ENCODE measurements around the gene SNTB2.
"Not testable (repeated sequence)": the region's sequence is repeated elsewhere in the genome, so short reads cannot be mapped to it uniquely, and the experiment has no call there.

SNTB2 gene

GRCh38 chr16:69286941-69287713 lies 100.2 kb downstream of the SNTB2 start:
- Histone ChIP-seq H3K9me3 (ENCODE audit: low read length) (no peaks in the 10 kb centered on the region), H3K27me3 (ENCODE audit: insufficient read depth, low read length) (no peaks in the 10 kb centered on the region), H3K4me1 (ENCODE audit: insufficient read depth, low read length) (no peaks in the 10 kb centered on the region), H2AFZ (ENCODE audit: low read depth, low read length) (no peak overlapping the region), H3K36me3 (ENCODE audit: insufficient read depth, low read length) (peaks cover 24% of the 10 kb centered on the region), H3K4me3 (ENCODE audit: low read length) (no peak overlapping the region)

- not testable (repeated sequence) for H3K9me3 ChIP-seq (ENCODE audit: low read length); H2AFZ ChIP-seq (ENCODE audit: low read depth, low read length); H3K4me1 ChIP-seq (ENCODE audit: insufficient read depth, low read length); H3K27me3 ChIP-seq (ENCODE audit: insufficient read depth, low read length); H3K4me3 ChIP-seq (ENCODE audit: low read length); H3K36me3 ChIP-seq (ENCODE audit: insufficient read depth, low read length)
Observed at GRCh38 chr16:69291657-69292056, 104.7 kb downstream of the SNTB2 start.

GRCh38 chr16:69293401-69293800 lies 106.4 kb downstream of the SNTB2 start:
- Histone ChIP-seq H3K4me1 (ENCODE audit: insufficient read depth, low read length) (no peaks in the 10 kb centered on the region), H2AFZ (ENCODE audit: low read depth, low read length) (no peak overlapping the region), H3K27me3 (ENCODE audit: insufficient read depth, low read length) (no peaks in the 10 kb centered on the region), H3K9me3 (ENCODE audit: low read length) (no peaks in the 10 kb centered on the region), H3K4me3 (ENCODE audit: low read length) (no peak overlapping the region), H3K36me3 (ENCODE audit: insufficient read depth, low read length) (peaks cover 4% of the 10 kb centered on the region)

GRCh38 chr16:69294051-69294450 lies 107.1 kb downstream of the SNTB2 start:
- Histone ChIP-seq H3K9me3 (ENCODE audit: low read length) (no peaks in the 10 kb centered on the region), H3K4me3 (ENCODE audit: low read length) (no peak overlapping the region), H3K27me3 (ENCODE audit: insufficient read depth, low read length) (no peaks in the 10 kb centered on the region), H3K4me1 (ENCODE audit: insufficient read depth, low read length) (no peaks in the 10 kb centered on the region), H3K36me3 (ENCODE audit: insufficient read depth, low read length) (peaks cover 4% of the 10 kb centered on the region), H2AFZ (ENCODE audit: low read depth, low read length) (no peak overlapping the region)

GRCh38 chr16:69296771-69297170 lies 109.8 kb downstream of the SNTB2 start:
- H3K36me3 ChIP-seq (ENCODE audit: insufficient read depth, low read length), result peaks cover 24% of the 10 kb centered on the region
- H3K27me3 ChIP-seq (ENCODE audit: insufficient read depth, low read length); H3K4me1 ChIP-seq (ENCODE audit: insufficient read depth, low read length); H2AFZ ChIP-seq (ENCODE audit: low read depth, low read length); H3K9me3 ChIP-seq (ENCODE audit: low read length); H3K4me3 ChIP-seq (ENCODE audit: low read length): not testable (repeated sequence)

- Histone ChIP-seq H3K36me3 (ENCODE audit: insufficient read depth, low read length) (peaks cover 32% of the 10 kb centered on the region), H3K27me3 (ENCODE audit: insufficient read depth, low read length) (no peaks in the 10 kb centered on the region), H3K4me3 (ENCODE audit: low read length) (no peak overlapping the region), H3K9me3 (ENCODE audit: low read length) (no peaks in the 10 kb centered on the region), H3K4me1 (ENCODE audit: insufficient read depth, low read length) (no peaks in the 10 kb centered on the region), H2AFZ (ENCODE audit: low read depth, low read length) (no peak overlapping the region)
Observed at GRCh38 chr16:69298261-69298660, 111.3 kb downstream of the SNTB2 start.

- H3K27me3 ChIP-seq (ENCODE audit: insufficient read depth, low read length), result no peaks in the 10 kb centered on the region
- no peaks in the 10 kb centered on the region for H3K9me3 ChIP-seq (ENCODE audit: low read length)
- peaks cover 36% of the 10 kb centered on the region for H3K36me3 ChIP-seq (ENCODE audit: insufficient read depth, low read length)
- no peak overlapping the region for H3K4me3 ChIP-seq (ENCODE audit: low read length)
- no peak overlapping the region for H2AFZ ChIP-seq (ENCODE audit: low read depth, low read length)
- no peaks in the 10 kb centered on the region for H3K4me1 ChIP-seq (ENCODE audit: insufficient read depth, low read length)
Observed at GRCh38 chr16:69301187-69301586, 114.2 kb downstream of the SNTB2 start.

GRCh38 chr16:69301861-69302260 lies 114.9 kb downstream of the SNTB2 start:
- H3K36me3 ChIP-seq (ENCODE audit: insufficient read depth, low read length), result peaks cover 36% of the 10 kb centered on the region
- no peaks in the 10 kb centered on the region for H3K4me1 ChIP-seq (ENCODE audit: insufficient read depth, low read length)
- H3K9me3 ChIP-seq (ENCODE audit: low read length), result no peaks in the 10 kb centered on the region
- H2AFZ ChIP-seq (ENCODE audit: low read depth, low read length), result no peak overlapping the region
- H3K4me3 ChIP-seq (ENCODE audit: low read length), result no peak overlapping the region
- H3K27me3 ChIP-seq (ENCODE audit: insufficient read depth, low read length), result no peaks in the 10 kb centered on the region

GRCh38 chr16:69302301-69302700 lies 115.3 kb downstream of the SNTB2 start:
- H3K27me3 ChIP-seq (ENCODE audit: insufficient read depth, low read length), result no peaks in the 10 kb centered on the region
- H3K36me3 ChIP-seq (ENCODE audit: insufficient read depth, low read length), result peaks cover 36% of the 10 kb centered on the region
- no peak overlapping the region for H3K4me3 ChIP-seq (ENCODE audit: low read length)
- H3K4me1 ChIP-seq (ENCODE audit: insufficient read depth, low read length), result no peaks in the 10 kb centered on the region
- no peaks in the 10 kb centered on the region for H3K9me3 ChIP-seq (ENCODE audit: low read length)
- H2AFZ ChIP-seq (ENCODE audit: low read depth, low read length), result no peak overlapping the region

- Histone ChIP-seq H3K9me3 (ENCODE audit: low read length) (no peaks in the 10 kb centered on the region), H3K4me3 (ENCODE audit: low read length) (no peak overlapping the region), H3K27me3 (ENCODE audit: insufficient read depth, low read length) (no peaks in the 10 kb centered on the region), H2AFZ (ENCODE audit: low read depth, low read length) (no peak overlapping the region), H3K36me3 (ENCODE audit: insufficient read depth, low read length) (peaks cover 19% of the 10 kb centered on the region), H3K4me1 (ENCODE audit: insufficient read depth, low read length) (no peaks in the 10 kb centered on the region)
Observed at GRCh38 chr16:69306031-69306430, 119.1 kb downstream of the SNTB2 start.

- H3K27me3 ChIP-seq (ENCODE audit: insufficient read depth, low read length), result no peaks in the 10 kb centered on the region
Observed at GRCh38 chr16:69307091-69307490, 120.1 kb downstream of the SNTB2 start.

GRCh38 chr16:69307856-69308255 lies 120.9 kb downstream of the SNTB2 start:
- H2AFZ ChIP-seq (ENCODE audit: low read depth, low read length), result no peak overlapping the region
- H3K27me3 ChIP-seq (ENCODE audit: insufficient read depth, low read length), result no peaks in the 10 kb centered on the region
- peaks cover 4% of the 10 kb centered on the region for H3K36me3 ChIP-seq (ENCODE audit: insufficient read depth, low read length)
- H3K9me3 ChIP-seq (ENCODE audit: low read length), result no peaks in the 10 kb centered on the region
- H3K4me1 ChIP-seq (ENCODE audit: insufficient read depth, low read length), result peaks cover 6% of the 10 kb centered on the region
- H3K4me3 ChIP-seq (ENCODE audit: low read length), result no peak overlapping the region

More at GRCh38 chr16:69307091-69307490, 120.1 kb downstream of the SNTB2 start:
- Histone ChIP-seq H3K36me3 (ENCODE audit: insufficient read depth, low read length) (peaks cover 9% of the 10 kb centered on the region), H3K4me3 (ENCODE audit: low read length) (no peak overlapping the region), H3K9me3 (ENCODE audit: low read length) (no peaks in the 10 kb centered on the region), H3K4me1 (ENCODE audit: insufficient read depth, low read length) (peaks cover 3% of the 10 kb centered on the region), H2AFZ (ENCODE audit: low read depth, low read length) (no peak overlapping the region)

GRCh38 chr16:69309316-69309715 lies 122.4 kb downstream of the SNTB2 start:
- H3K27me3 ChIP-seq (ENCODE audit: insufficient read depth, low read length), result no peaks in the 10 kb centered on the region
- H3K4me3 ChIP-seq (ENCODE audit: low read length), result no peak overlapping the region
- no peaks in the 10 kb centered on the region for H3K9me3 ChIP-seq (ENCODE audit: low read length)
- H3K36me3 ChIP-seq (ENCODE audit: insufficient read depth, low read length), result peaks cover 12% of the 10 kb centered on the region
- peaks cover 6% of the 10 kb centered on the region for H3K4me1 ChIP-seq (ENCODE audit: insufficient read depth, low read length)
- no peak overlapping the region for H2AFZ ChIP-seq (ENCODE audit: low read depth, low read length)

Data from neuron (in vitro differentiated cells).